ENCODE measurements around the gene SORBS1.

The SORBS1 gene

GRCh38 chr10:95429639-95430038, 131.5 kb downstream of the SORBS1 start:
- DNase-seq, result no peak

- no peak for DNase-seq
These were observed 132.5 kb downstream of the SORBS1 start for GRCh38 chr10:95428701-95429100.

GRCh38 chr10:95426482-95426881, 134.7 kb downstream of the SORBS1 start:
- no peak for DNase-seq

- DNase-seq, result no peak
These were observed 135.3 kb downstream of the SORBS1 start for GRCh38 chr10:95425592-95426465.

- DNase-seq, result no peak
These were observed 137.8 kb downstream of the SORBS1 start for GRCh38 chr10:95423164-95424005.

- DNase-seq, result no peak
These were observed 138.9 kb downstream of the SORBS1 start for GRCh38 chr10:95422233-95422632.

- DNase-seq, result no peak
These were observed 139.4 kb downstream of the SORBS1 start for GRCh38 chr10:95421782-95422181.

GRCh38 chr10:95419399-95419798, 141.8 kb downstream of the SORBS1 start:
- no peak for DNase-seq

- no peak for DNase-seq
These were observed 144.2 kb downstream of the SORBS1 start for GRCh38 chr10:95416973-95417372.

GRCh38 chr10:95416270-95416669, 144.9 kb downstream of the SORBS1 start:
- no peak for DNase-seq

GRCh38 chr10:95415621-95416031, 145.5 kb downstream of the SORBS1 start:
- DNase-seq, result no peak

- DNase-seq, result no peak
These were observed 146.2 kb downstream of the SORBS1 start for GRCh38 chr10:95414844-95415485.

GRCh38 chr10:95414016-95414830, 146.9 kb downstream of the SORBS1 start:
- no peak for DNase-seq

GRCh38 chr10:95413588-95413987, 147.6 kb downstream of the SORBS1 start:
- DNase-seq, result no peak

- DNase-seq, result no peak
These were observed 149.5 kb downstream of the SORBS1 start for GRCh38 chr10:95411635-95412034.

GRCh38 chr10:95408983-95409873, 151.9 kb downstream of the SORBS1 start:
- DNase-seq, result no peak

GRCh38 chr10:95408148-95408960, 152.8 kb downstream of the SORBS1 start:
- no peak for DNase-seq

- no peak for DNase-seq
These were observed 153.6 kb downstream of the SORBS1 start for GRCh38 chr10:95407546-95407945.

GRCh38 chr10:95406651-95407280, 154.4 kb downstream of the SORBS1 start:
- no peak for DNase-seq

GRCh38 chr10:95405655-95406054, 155.5 kb downstream of the SORBS1 start:
- DNase-seq, result no peak
